PC-3 (cell line): Measurements from ENCODE around the gene GALNT13. TPM values are rescaled to one million over a fixed set of nuclear protein-coding genes. Genes with fewer than 3 reads are reported as not detected.

Experiments used
- ATAC-seq: fragments of 200-7000 bp; cut with Tn5 transposase; 2 replicates; pipeline ENCODE4 v1.9.1; 2020; ENCODE audit warnings: mild to moderate bottlenecking, moderate library complexity
- BruUV-seq: library from RNA; stranded (reverse); fragments of 400-500 nt; replicated peaks from 2 replicates; lab custom pipeline; 2021; lab: Mats Ljungman, UMichigan
- CTCF ChIA-PET: fragments of 300-600 bp; sonication (Branson Sonifier 250); formaldehyde crosslinking; loops from one replicate; lab custom pipeline; 2022; ENCODE audit warnings: antibody characterized with exemption; lab: Charles Lee
- POLR2A ChIA-PET: fragments of 300-600 bp; sonication (Branson Sonifier 250); formaldehyde crosslinking; loops from one replicate; lab custom pipeline; 2022; ENCODE audit warnings: antibody characterized with exemption; ENCODE audit not compliant: unreplicated experiment; lab: Charles Lee
- DNase-seq: peaks from one replicate; pipeline ENCODE4 v3.0.0-alpha.2; 2015
- H2AFZ ChIP-seq: fragments of 300-600 bp; sonication (generic); 2 replicates; pipeline ENCODE4 v1.6.0; 2016; ENCODE audit warnings: antibody characterized with exemption, low read length
- H3F3A ChIP-seq: fragments of 300-600 bp; sonication (generic); one replicate; pipeline ENCODE4 v1.6.0; 2017; ENCODE audit warnings: antibody characterized with exemption, low read length, control low read depth, mild to moderate bottlenecking; ENCODE audit not compliant: unreplicated experiment
- H3K27ac ChIP-seq: fragments of 300-600 bp; sonication (generic); 2 replicates; pipeline ENCODE4 v1.5.1; 2016; ENCODE audit warnings: mild to moderate bottlenecking, low read length
- H3K27me3 ChIP-seq: fragments of 300-600 bp; sonication (generic); 2 replicates; pipeline ENCODE4 v1.6.1; 2016; ENCODE audit warnings: low read length, mixed read lengths
- H3K36me3 ChIP-seq: fragments of 300-600 bp; sonication (generic); 2 replicates; pipeline ENCODE4 v1.6.1; 2016; ENCODE audit warnings: low read depth, mixed run types, low read length, mixed read lengths
- H3K4me1 ChIP-seq: fragments of 300-600 bp; sonication (generic); 2 replicates; pipeline ENCODE4 v1.5.1; 2016; ENCODE audit warnings: low read length; ENCODE audit not compliant: insufficient read depth
- H3K4me2 ChIP-seq: fragments of 300-600 bp; sonication (generic); 2 replicates; pipeline ENCODE4 v1.6.0; 2016; ENCODE audit warnings: low read length
- H3K4me3 ChIP-seq: fragments of 300-600 bp; sonication (generic); 2 replicates; pipeline ENCODE4 v1.5.1; 2016; ENCODE audit warnings: mild to moderate bottlenecking, low read length, mixed read lengths
- H3K79me2 ChIP-seq: fragments of 300-600 bp; sonication (generic); 2 replicates; pipeline ENCODE4 v1.6.1; 2017; ENCODE audit warnings: low read length, mixed read lengths
- H3K9ac ChIP-seq: fragments of 300-600 bp; sonication (generic); 2 replicates; pipeline ENCODE4 v1.6.0; 2016; ENCODE audit warnings: mild to moderate bottlenecking, low read length
- H3K9me2 ChIP-seq: fragments of 300-600 bp; sonication (generic); replicated peaks from 2 replicates; pipeline ENCODE4 v1.6.1; 2016; ENCODE audit warnings: mixed run types, low read length, mixed read lengths
- H3K9me3 ChIP-seq: fragments of 300-600 bp; sonication (generic); 2 replicates; pipeline ENCODE4 v1.6.1; 2016; ENCODE audit warnings: low read length, mixed read lengths
- H4K20me1 ChIP-seq: fragments of 300-600 bp; sonication (generic); 2 replicates; pipeline ENCODE4 v1.6.1; 2016; ENCODE audit warnings: low read length, mixed read lengths
- EZH2 ChIP-seq: fragments of 300-600 bp; sonication (generic); IDR thresholded peaks from one replicate; pipeline ENCODE4 v1.6.1; 2017; ENCODE audit warnings: antibody characterized with exemption, mild to moderate bottlenecking, low read length; ENCODE audit not compliant: unreplicated experiment
- EZH2phosphoT487 ChIP-seq: fragments of 300-600 bp; sonication (generic); IDR thresholded peaks from 2 replicates; pipeline ENCODE4 v1.6.1; 2018; ENCODE audit warnings: mild to moderate bottlenecking, antibody characterized with exemption, low read length, borderline replicate concordance
- intact Hi-C: fragments of 100-400 bp; cut with micrococcal nuclease; formaldehyde crosslinking; loops from 2 replicates; pipeline ENCODE4 v1.9.0; 2023
- total RNA-seq: library from RNA; depleted of rRNA; stranded (reverse); fragments of >200 nt; gene quantifications from 2 replicates; pipeline ENCODE4 v1.2.3, GENCODE V29; 2014
- TF ChIP-seq, protein P1 (sequence below): fragments of 300-600 bp; sonication (generic); conservative IDR thresholded peaks from 2 replicates; pipeline ENCODE4 v1.5.1; 2017; ENCODE audit warnings: antibody characterized with exemption, low read depth, mild to moderate bottlenecking, low read length

The GALNT13 gene
- total RNA-seq, 1 experiment from 2014 or later = 2.0 TPM

DNA sequence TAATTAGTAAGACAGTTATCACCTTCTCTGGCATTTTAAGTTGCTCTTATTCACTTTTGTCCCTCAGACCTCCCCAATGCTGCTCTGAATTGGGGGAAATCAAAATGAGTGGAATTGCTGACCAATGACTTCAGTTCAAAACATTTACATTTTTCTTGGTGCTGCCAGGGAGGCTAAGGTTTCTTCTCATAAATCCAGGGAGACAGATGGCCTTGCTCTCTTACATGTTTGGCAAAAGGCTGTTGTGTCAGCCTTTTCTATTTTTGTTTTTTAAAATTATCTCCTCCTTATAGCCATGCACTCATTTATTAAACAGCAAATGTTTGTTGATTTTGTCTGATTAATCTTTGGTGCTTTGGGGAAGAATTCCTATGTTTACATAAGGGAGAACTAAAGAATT, 82.0 kb downstream of the GALNT13 start:
- ATAC-seq (no peak), DNase-seq (no peak)
- CTCF ChIA-PET = no interaction called here
- no peak overlapping the region for H3K9ac ChIP-seq
- no peaks in the 10 kb centered on the region for H3K9me2 ChIP-seq
- H3K36me3 ChIP-seq = no peaks in the 10 kb centered on the region
- no peaks in the 10 kb centered on the region for H3F3A ChIP-seq
- H3K4me2 ChIP-seq = no peak overlapping the region
- H3K9me3 ChIP-seq = no peaks in the 10 kb centered on the region; the same call in 1 of the 2 replicates
- H3K4me3 ChIP-seq = no peak overlapping the region
- H3K4me1 ChIP-seq = no peaks in the 10 kb centered on the region
- H3K79me2 ChIP-seq = no peaks in the 10 kb centered on the region
- intact Hi-C loops = no loop called here
- BruUV-seq = no TSS peak
- POLR2A ChIA-PET = no interaction called here
- TF ChIP-seq, protein P1, sequence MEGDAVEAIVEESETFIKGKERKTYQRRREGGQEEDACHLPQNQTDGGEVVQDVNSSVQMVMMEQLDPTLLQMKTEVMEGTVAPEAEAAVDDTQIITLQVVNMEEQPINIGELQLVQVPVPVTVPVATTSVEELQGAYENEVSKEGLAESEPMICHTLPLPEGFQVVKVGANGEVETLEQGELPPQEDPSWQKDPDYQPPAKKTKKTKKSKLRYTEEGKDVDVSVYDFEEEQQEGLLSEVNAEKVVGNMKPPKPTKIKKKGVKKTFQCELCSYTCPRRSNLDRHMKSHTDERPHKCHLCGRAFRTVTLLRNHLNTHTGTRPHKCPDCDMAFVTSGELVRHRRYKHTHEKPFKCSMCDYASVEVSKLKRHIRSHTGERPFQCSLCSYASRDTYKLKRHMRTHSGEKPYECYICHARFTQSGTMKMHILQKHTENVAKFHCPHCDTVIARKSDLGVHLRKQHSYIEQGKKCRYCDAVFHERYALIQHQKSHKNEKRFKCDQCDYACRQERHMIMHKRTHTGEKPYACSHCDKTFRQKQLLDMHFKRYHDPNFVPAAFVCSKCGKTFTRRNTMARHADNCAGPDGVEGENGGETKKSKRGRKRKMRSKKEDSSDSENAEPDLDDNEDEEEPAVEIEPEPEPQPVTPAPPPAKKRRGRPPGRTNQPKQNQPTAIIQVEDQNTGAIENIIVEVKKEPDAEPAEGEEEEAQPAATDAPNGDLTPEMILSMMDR = no peak
- TF ChIP-seq EZH2 (no peak), EZH2phosphoT487 (no peak)
- no peaks in the 10 kb centered on the region for H3K27me3 ChIP-seq
- H2AFZ ChIP-seq = no peak overlapping the region
- H3K27ac ChIP-seq = no peak overlapping the region
- H4K20me1 ChIP-seq = no peaks in the 10 kb centered on the region

DNA sequence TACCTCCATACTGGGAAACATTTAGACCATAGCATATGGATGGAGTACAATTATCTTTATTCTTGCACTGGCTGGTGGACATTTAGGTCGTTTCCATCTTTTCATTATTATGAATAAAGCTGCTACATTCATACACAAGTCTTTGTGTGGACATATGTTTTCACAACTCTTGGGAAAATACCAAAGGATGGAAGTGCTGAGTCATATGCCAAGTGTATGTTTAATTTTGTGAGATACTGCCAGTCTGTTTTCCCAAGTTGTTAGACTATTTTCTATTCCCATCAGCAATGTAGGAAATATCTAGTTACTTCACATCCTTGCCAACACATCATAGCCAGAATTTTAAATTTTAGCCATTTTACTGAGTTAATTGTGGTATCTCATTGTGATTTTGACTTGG, 91.5 kb downstream of the GALNT13 start:
- no peak overlapping the region for H2AFZ ChIP-seq
- no peaks in the 10 kb centered on the region for H3F3A ChIP-seq
- no peaks in the 10 kb centered on the region for H4K20me1 ChIP-seq
- H3K4me2 ChIP-seq = no peak overlapping the region
- DNase-seq (peak; percentile 12), ATAC-seq (no peak)
- H3K9me3 ChIP-seq = no peaks in the 10 kb centered on the region
- H3K27me3 ChIP-seq = no peaks in the 10 kb centered on the region
- no peaks in the 10 kb centered on the region for H3K36me3 ChIP-seq
- H3K4me1 ChIP-seq = no peaks in the 10 kb centered on the region
- H3K79me2 ChIP-seq = no peaks in the 10 kb centered on the region
- intact Hi-C loops = no loop called here
- no peak overlapping the region for H3K27ac ChIP-seq
- H3K4me3 ChIP-seq = no peak overlapping the region
- TF ChIP-seq EZH2 (no peak), EZH2phosphoT487 (no peak)
- TF ChIP-seq, protein P1 = no peak
- no peaks in the 10 kb centered on the region for H3K9me2 ChIP-seq
- BruUV-seq = no TSS peak
- CTCF ChIA-PET = no interaction called here
- POLR2A ChIA-PET = no interaction called here
- no peak overlapping the region for H3K9ac ChIP-seq

DNA sequence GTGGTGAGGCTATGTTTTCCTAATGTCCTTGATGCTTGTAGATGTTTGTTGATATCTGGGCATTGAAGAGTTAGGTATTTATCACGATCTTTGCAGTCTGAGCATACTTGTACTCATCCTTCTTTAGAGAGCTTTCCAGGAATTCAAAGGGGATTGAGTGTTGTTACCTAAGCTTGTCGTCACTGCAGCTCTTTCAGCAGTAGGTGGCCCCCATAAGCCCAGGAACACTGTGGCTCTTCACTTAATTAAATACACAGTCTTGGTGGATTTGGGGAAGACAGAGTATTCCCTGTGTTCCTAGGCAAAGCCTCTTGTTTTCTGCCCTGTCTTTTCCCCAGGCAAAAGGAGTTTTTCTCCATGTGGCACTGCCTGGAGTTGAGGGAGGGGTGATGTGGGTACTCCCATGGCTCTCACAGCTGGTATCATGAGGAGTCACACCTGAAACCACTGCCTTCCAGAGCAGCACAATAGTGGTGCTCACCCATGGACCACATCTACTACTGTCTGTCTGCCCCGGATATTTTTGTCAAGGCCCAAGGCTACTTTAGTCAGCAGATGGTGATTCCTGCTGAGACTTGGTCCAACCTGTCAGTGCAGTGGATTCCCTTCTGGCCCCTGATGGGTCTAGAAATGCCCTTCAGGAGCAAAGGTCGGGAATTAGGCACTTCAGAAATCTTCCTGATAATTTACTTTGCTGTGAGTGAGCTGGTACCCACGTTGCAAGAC, 95.7 kb downstream of the GALNT13 start:
- CTCF ChIA-PET = no interaction called here
- Histone ChIP-seq H3F3A (no peaks in the 10 kb centered on the region), H3K9me2 (no peaks in the 10 kb centered on the region), H3K4me1 (no peaks in the 10 kb centered on the region), H3K4me3 (no peak overlapping the region), H4K20me1 (no peaks in the 10 kb centered on the region), H2AFZ (no peak overlapping the region), H3K27ac (no peak overlapping the region), H3K9me3 (no peaks in the 10 kb centered on the region), H3K9ac (no peak overlapping the region), H3K4me2 (no peak overlapping the region), H3K79me2 (no peaks in the 10 kb centered on the region), H3K27me3 (no peaks in the 10 kb centered on the region), H3K36me3 (no peaks in the 10 kb centered on the region)
- no TSS peak for BruUV-seq
- TF ChIP-seq EZH2phosphoT487 = no peak
- TF ChIP-seq, protein P1 = no peak
- no peak for TF ChIP-seq EZH2
- POLR2A ChIA-PET = no interaction called here
- ATAC-seq (no peak), DNase-seq (no peak)
- intact Hi-C loops = no loop called here
